IMR-90 (cell line): ENCODE measurements around the gene CCHCR1. TPM values are rescaled to one million over a fixed set of nuclear protein-coding genes. Genes with fewer than 3 reads are reported as not detected.
A peak's percentile ranks its signal among the peaks of the same experiment; 100 is the strongest.

ENCODE experiments used
- ATAC-seq: fragments of 200-7000 bp; cut with Tn5 transposase; 2 replicates; pipeline ENCODE4 v1.9.1; 2020; ENCODE audit warnings: low read depth, mild to moderate bottlenecking, moderate library complexity
- BruUV-seq: library from RNA; stranded (reverse); fragments of 400-500 nt; replicated peaks from 2 replicates; lab custom pipeline; 2021; lab: Mats Ljungman, UMichigan
- CTCF ChIA-PET: fragments of 300-600 bp; formaldehyde crosslinking; extraction: SDS; loops from one replicate; lab custom pipeline; 2021; ENCODE audit warnings: antibody characterized with exemption; lab: Yijun Ruan, JAX
- POLR2A ChIA-PET: fragments of 300-600 bp; sonication (Branson Sonifier 250); formaldehyde crosslinking; loops from one replicate; lab custom pipeline; 2022; ENCODE audit warnings: antibody characterized with exemption; ENCODE audit not compliant: unreplicated experiment; lab: Charles Lee
- DNase-seq: peaks from one replicate; pipeline ENCODE4 v3.0.0; 2013
- H2AFZ ChIP-seq: replicated peaks from 2 replicates; pipeline ENCODE3; 2013; ENCODE audit warnings: low read length, mild to moderate bottlenecking; ENCODE audit not compliant: poor library complexity
- H2AK5ac ChIP-seq: 2 replicates; pipeline ENCODE4 v1.6.1; 2013; ENCODE audit warnings: low read depth, low read length, inconsistent platforms
- H2AK9ac ChIP-seq: replicated peaks from 2 replicates; pipeline ENCODE3; 2013; ENCODE audit warnings: mild to moderate bottlenecking, low read depth, low read length, moderate library complexity; ENCODE audit not compliant: poor library complexity
- H2BK120ac ChIP-seq: 2 replicates; pipeline ENCODE4 v1.6.1; 2013; ENCODE audit warnings: low read depth, low read length, inconsistent platforms
- H2BK15ac ChIP-seq: 3 replicates; pipeline ENCODE4 v1.6.1; 2013; ENCODE audit warnings: low read depth, low read length, inconsistent platforms
- H2BK20ac ChIP-seq: 2 replicates; pipeline ENCODE4 v1.6.1; 2013; ENCODE audit warnings: low read depth, mild to moderate bottlenecking, inconsistent platforms, low read length, moderate library complexity
- H2BK5ac ChIP-seq: 2 replicates; pipeline ENCODE4 v1.6.1; 2013; ENCODE audit warnings: mild to moderate bottlenecking, low read depth, low read length, inconsistent platforms; ENCODE audit not compliant: poor library complexity, severe bottlenecking
- H3K14ac ChIP-seq: replicated peaks from 2 replicates; pipeline ENCODE4 v1.6.1; 2013; ENCODE audit warnings: low read depth, low read length, inconsistent platforms
- H3K18ac ChIP-seq: 2 replicates; pipeline ENCODE4 v1.6.1; 2013; ENCODE audit warnings: low read depth, low read length, control low read depth
- H3K23ac ChIP-seq: 2 replicates; pipeline ENCODE4 v1.6.1; 2013; ENCODE audit warnings: low read depth, low read length, inconsistent platforms
- H3K27ac ChIP-seq: 2 replicates; pipeline ENCODE4 v1.5.1; 2013; ENCODE audit warnings: mild to moderate bottlenecking, control low read depth, low read length; ENCODE audit not compliant: insufficient read depth
- H3K27me3 ChIP-seq: 2 replicates; pipeline ENCODE4 v1.6.1; 2013; ENCODE audit warnings: low read length; ENCODE audit not compliant: control insufficient read depth, insufficient read depth
- H3K36me3 ChIP-seq: 2 replicates; pipeline ENCODE4 v1.6.1; 2013; ENCODE audit warnings: low read length, mixed read lengths; ENCODE audit not compliant: control insufficient read depth, insufficient read depth
- H3K4ac ChIP-seq: 2 replicates; pipeline ENCODE4 v1.6.1; 2013; ENCODE audit warnings: low read depth, low read length, inconsistent platforms
- H3K4me1 ChIP-seq: 2 replicates; pipeline ENCODE4 v1.6.1; 2013; ENCODE audit warnings: low read length, mixed read lengths; ENCODE audit not compliant: control insufficient read depth, insufficient read depth
- H3K4me2 ChIP-seq: 2 replicates; pipeline ENCODE4 v1.6.1; 2013; ENCODE audit warnings: low read depth, mild to moderate bottlenecking, control low read depth, low read length, moderate library complexity
- H3K4me3 ChIP-seq: 2 replicates; pipeline ENCODE4 v1.5.1; 2013; ENCODE audit warnings: low read depth, mild to moderate bottlenecking, control low read depth, low read length, moderate library complexity; ENCODE audit not compliant: insufficient read depth
- H3K56ac ChIP-seq: 2 replicates; pipeline ENCODE4 v1.6.1; 2013; ENCODE audit warnings: low read length, inconsistent platforms; ENCODE audit not compliant: insufficient read depth; ENCODE audit errors: extremely low read depth
- H3K79me1 ChIP-seq, 2 experiments: 2 replicates each; pipeline ENCODE4 v1.6.1; 2013; ENCODE audit warnings: low read length in 2 of 2, inconsistent platforms in 1 of 2, low read depth in 1 of 2
- H3K9ac ChIP-seq: 2 replicates; pipeline ENCODE4 v1.6.1; 2013; ENCODE audit warnings: low read depth, low read length, control low read depth
- H3K9me1 ChIP-seq: 2 replicates; pipeline ENCODE4 v1.6.1; 2013; ENCODE audit warnings: low read length, inconsistent platforms; ENCODE audit not compliant: insufficient read depth
- H3K9me3 ChIP-seq: 2 replicates; pipeline ENCODE4 v1.6.1; 2013; ENCODE audit warnings: low read length; ENCODE audit not compliant: control insufficient read depth, insufficient read depth
- H4K20me1 ChIP-seq: 2 replicates; pipeline ENCODE4 v1.6.1; 2013; ENCODE audit warnings: low read length, inconsistent platforms; ENCODE audit not compliant: insufficient read depth
- H4K5ac ChIP-seq: 2 replicates; pipeline ENCODE4 v1.6.1; 2013; ENCODE audit warnings: mild to moderate bottlenecking, low read depth, low read length, control low read depth
- H4K8ac ChIP-seq, 2 experiments: 2 replicates each; pipeline ENCODE4 v1.6.1; 2013; ENCODE audit warnings: low read depth in 2 of 2, low read length in 2 of 2, control low read depth in 1 of 2, inconsistent platforms in 1 of 2
- H4K91ac ChIP-seq: 2 replicates; pipeline ENCODE4 v1.6.1; 2013; ENCODE audit warnings: low read depth, low read length, inconsistent platforms; ENCODE audit not compliant: insufficient read depth
- BHLHE40 ChIP-seq: fragments of 150-350 bp; IDR thresholded peaks from 2 replicates; pipeline ENCODE4 v1.6.1; 2016; ENCODE audit warnings: mild to moderate bottlenecking, low read depth, low read length
- CEBPB ChIP-seq: IDR thresholded peaks from 2 replicates; pipeline ENCODE4 v1.6.1; 2012; ENCODE audit warnings: low read depth, low read length, improper control_type of control experiment
- CHD1 ChIP-seq: IDR thresholded peaks from 2 replicates; pipeline ENCODE4 v1.6.1; 2012; ENCODE audit warnings: low read depth, low read length, improper control_type of control experiment
- MAFK ChIP-seq: IDR thresholded peaks from 2 replicates; pipeline ENCODE4 v1.6.1; 2012; ENCODE audit warnings: low read depth, low read length, improper control_type of control experiment
- SMC3 ChIP-seq: fragments of 150-350 bp; IDR thresholded peaks from 2 replicates; pipeline ENCODE4 v1.6.1; 2016; ENCODE audit warnings: low read depth, mild to moderate bottlenecking, antibody characterized with exemption, low read length, moderate library complexity
- WGBS, 2 experiments: methylation state at CpG; one replicate each; pipeline versions ENCODE4 v1.1.5 to v1.1.7; 2013; ENCODE audit warnings: missing lambda C conversion rate in 2 of 2; ENCODE audit not compliant: insufficient read length in 1 of 2; ENCODE audit errors: extremely low coverage in 2 of 2; 5-methylcytosine and 5-hydroxymethylcytosine counted together
- dilution Hi-C: fragments of 300-500 bp; cut with HindIII; formaldehyde crosslinking; loops from one replicate; pipeline ENCODE4 v1.14.3; 2018; ENCODE audit warnings: low sequenced_read_pairs; ENCODE audit not compliant: unreplicated experiment
- in situ Hi-C: fragments of 300-500 bp; cut with MboI; formaldehyde crosslinking; loops from 3 replicates; pipeline ENCODE4 v1.14.3; 2019; ENCODE audit warnings: low sequenced_read_pairs, inconsistent platforms, mixed read lengths
- intact Hi-C: fragments of 100-400 bp; cut with micrococcal nuclease; formaldehyde crosslinking; loops from 2 replicates; pipeline ENCODE4 v1.10.0; 2022
- polyA plus RNA-seq, 3 experiments: library from polyadenylated mRNA; depleted of rRNA; stranded (reverse); fragments of >200 nt; gene quantifications; 2 replicates each; pipeline ENCODE4 v1.2.3, GENCODE V29; 2012; ENCODE audit warnings: low replicate concordance in 1 of 3
- total RNA-seq: library from RNA; depleted of rRNA; stranded (reverse); fragments of >200 nt; gene quantifications from 2 replicates; pipeline ENCODE4 v1.2.3, GENCODE V29; 2012

CCHCR1 gene
- total and polyA plus RNA-seq, 2 of the 4 experiments (the other 2 are of a cell fraction) = 13.1 to 22.0 TPM

GRCh38 chr6:31143148-31143547, 14.5 kb downstream of the CCHCR1 start:
- no peak overlapping the region for H4K5ac ChIP-seq
- no CpG with 5 or more reads among the region's 11 CpGs for WGBS, 2 experiments
- peak overlapping the region; percentile 39 for H2BK120ac ChIP-seq
- H3K23ac ChIP-seq = no peak overlapping the region
- POLR2A ChIA-PET = interaction anchor here (0.5 kb wide), 1 partner anchor 59 kb away, joined by 3 read pairs; no protein-coding TSS in a partner anchor
- no peak overlapping the region for H2BK20ac ChIP-seq
- H3K56ac ChIP-seq = no peak overlapping the region
- H2AFZ ChIP-seq = peak overlapping the region; percentile 53
- peak overlapping the region; percentile 37; the same call in 1 of the 2 replicates for H3K14ac ChIP-seq
- 0 out of 2 replicates have a peak overlapping the region, but pooled peaks have one; percentile 23 for H3K4ac ChIP-seq
- intact Hi-C loops = no loop called here
- CTCF ChIA-PET = interaction anchor here (0.9 kb wide), 1 partner anchor 223 kb away, joined by 3 read pairs; no protein-coding TSS in a partner anchor
- peaks cover 20% of the 10 kb centered on the region for H3K36me3 ChIP-seq
- in situ Hi-C loops = no loop called here
- H2AK9ac ChIP-seq = peak overlapping the region; percentile 7
- no peak overlapping the region; the same call in 2 of the 3 replicates for H2BK15ac ChIP-seq
- no peaks in the 10 kb centered on the region; the same call in 1 of the 2 replicates for H4K20me1 ChIP-seq
- ATAC-seq (peak; percentile 87), DNase-seq (peak; percentile 78)
- TF ChIP-seq CEBPB (peak; percentile 58; the same call in 1 of the 2 replicates), CHD1 (no peak), SMC3 (no peak), MAFK (no peak), BHLHE40 (0 out of 2 replicates have a peak, but pooled peaks have one; percentile 6)
- BruUV-seq = no TSS peak
- H3K18ac ChIP-seq = no peak overlapping the region
- dilution Hi-C loops = no loop called here
- H4K91ac ChIP-seq = no peak overlapping the region; the same call in 1 of the 2 replicates
- H3K9me1 ChIP-seq = peaks cover 15% of the 10 kb centered on the region
- H2AK5ac ChIP-seq = no peak overlapping the region
- no peaks in the 10 kb centered on the region for H3K27me3 ChIP-seq
- peak overlapping the region in 1 of 2 experiments; percentile 37; a peak in 1 of 4 replicates for H4K8ac ChIP-seq
- H3K4me1 ChIP-seq = peaks cover 13% of the 10 kb centered on the region
- no peak overlapping the region for H3K27ac ChIP-seq
- peak overlapping the region; percentile 26 for H2BK5ac ChIP-seq
- H3K4me3 ChIP-seq = no peak overlapping the region
- H3K4me2 ChIP-seq = no peak overlapping the region
- no peaks in the 10 kb centered on the region for H3K79me1 ChIP-seq
- H3K9me3 ChIP-seq = no peaks in the 10 kb centered on the region
- 0 out of 2 replicates have a peak overlapping the region, but pooled peaks have one; percentile 6 for H3K9ac ChIP-seq
